ENCODE data around the gene GAL3ST2.

DNA sequence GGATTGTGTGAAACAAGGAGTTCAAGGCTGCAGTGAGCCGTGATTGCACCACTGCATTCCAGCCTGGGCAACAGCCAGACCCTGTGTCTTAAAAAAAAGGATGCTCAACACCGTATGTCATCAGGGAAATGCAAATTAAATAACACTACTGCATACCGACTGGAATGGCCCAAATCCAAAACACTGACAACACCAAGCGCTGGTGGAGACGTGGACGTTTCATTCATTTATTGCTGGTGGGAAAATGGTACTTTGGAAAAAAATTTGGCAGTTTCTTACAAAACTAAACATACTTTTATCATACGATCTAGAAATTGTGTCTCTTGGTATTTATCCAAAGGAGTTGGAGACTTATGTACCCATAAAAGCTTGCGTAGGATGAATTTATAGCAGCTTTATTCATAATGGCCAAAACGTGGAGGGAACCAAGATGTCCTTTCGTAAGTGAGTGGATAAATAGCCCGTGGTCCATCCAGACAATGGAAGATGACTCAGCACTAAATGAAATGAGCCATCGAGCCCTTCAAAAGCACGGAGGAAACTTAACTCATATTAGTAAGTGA lies 56.6 kb downstream of the GAL3ST2 start:
- TF ChIP-seq GATA2 (IDR thresholded peaks at IDR 0.05; ENCODE audit: low read depth, low read length) (no peak), GATA3 (IDR thresholded peaks at IDR 0.05; ENCODE audit: low read depth, low read length) (no peak)

Data from SH-SY5Y (cell line).